Mesenchymal stem cell (in vitro differentiated cells and primary cell): Measurements from ENCODE around the gene RHOBTB3.
A peak's percentile ranks its signal among the peaks of the same experiment; 100 is the strongest.

ENCODE experiments used
- DNase-seq: peaks from one replicate; pipeline ENCODE4 v3.0.0-alpha.2; 2013
- H2AFZ ChIP-seq: one replicate; pipeline ENCODE4 v1.6.1; 2013; ENCODE audit warnings: low read depth, mild to moderate bottlenecking, control low read depth, inconsistent platforms, low read length, moderate library complexity
- H2AK5ac ChIP-seq: 2 replicates; pipeline ENCODE4 v1.6.1; 2013; ENCODE audit warnings: low read length, moderate library complexity, mild to moderate bottlenecking, inconsistent platforms; ENCODE audit not compliant: severe bottlenecking
- H2BK120ac ChIP-seq: one replicate; pipeline ENCODE4 v1.6.1; 2013; ENCODE audit warnings: low read depth, mild to moderate bottlenecking, inconsistent platforms, low read length, moderate library complexity
- H2BK12ac ChIP-seq, 2 experiments: one replicate each; pipeline ENCODE4 v1.6.1; 2013; ENCODE audit warnings: inconsistent platforms in 2 of 2, low read length in 2 of 2, mild to moderate bottlenecking in 2 of 2, moderate library complexity in 2 of 2, control low read depth in 1 of 2
- H2BK15ac ChIP-seq: one replicate; pipeline ENCODE4 v1.6.1; 2013; ENCODE audit warnings: mild to moderate bottlenecking, low read depth, inconsistent platforms; ENCODE audit not compliant: poor library complexity, severe bottlenecking
- H2BK5ac ChIP-seq: 2 replicates; pipeline ENCODE4 v1.6.1; 2013; ENCODE audit warnings: low read depth, mild to moderate bottlenecking, low read length, control low read depth, inconsistent platforms; ENCODE audit not compliant: poor library complexity, severe bottlenecking
- H3K14ac ChIP-seq, 2 experiments: one replicate each; pipeline ENCODE4 v1.6.1; 2013; ENCODE audit warnings: inconsistent platforms in 2 of 2, low read length in 2 of 2, control low read depth in 1 of 2, mild to moderate bottlenecking in 1 of 2, moderate library complexity in 1 of 2
- H3K18ac ChIP-seq, 2 experiments: one replicate each; pipeline ENCODE4 v1.6.1; 2013; ENCODE audit warnings: inconsistent platforms in 2 of 2, low read length in 2 of 2, control low read depth in 1 of 2, low read depth in 1 of 2, mild to moderate bottlenecking in 1 of 2
- H3K23ac ChIP-seq, 2 experiments: one replicate each; pipeline ENCODE4 v1.6.1; 2013; ENCODE audit warnings: inconsistent platforms in 2 of 2, low read length in 2 of 2, mild to moderate bottlenecking in 2 of 2, moderate library complexity in 2 of 2, control low read depth in 1 of 2
- H3K27ac ChIP-seq: 2 replicates; pipeline ENCODE4 v1.5.1; 2013; ENCODE audit warnings: mild to moderate bottlenecking, moderate library complexity, low read length, control low read depth, inconsistent platforms; ENCODE audit not compliant: poor library complexity, severe bottlenecking
- H3K27me3 ChIP-seq, 2 experiments: 2 replicates each; pipeline versions ENCODE4 v1.6.1 to v1.7.0; 2013; ENCODE audit warnings: low read length in 2 of 2, mild to moderate bottlenecking in 2 of 2, moderate library complexity in 2 of 2, control low read depth in 1 of 2, inconsistent platforms in 1 of 2; ENCODE audit not compliant: control insufficient read depth in 1 of 2, insufficient read depth in 1 of 2
- H3K36me3 ChIP-seq, 2 experiments: 2 replicates each; pipeline versions ENCODE4 v1.6.1 to v1.7.0; 2013; ENCODE audit warnings: low read length in 2 of 2, control low read depth in 1 of 2, inconsistent platforms in 1 of 2, low read depth in 1 of 2, mild to moderate bottlenecking in 1 of 2; ENCODE audit not compliant: insufficient read depth in 2 of 2, control insufficient read depth in 1 of 2
- H3K4ac ChIP-seq, 2 experiments: one replicate each; pipeline ENCODE4 v1.6.1; 2013; ENCODE audit warnings: inconsistent platforms in 2 of 2, low read length in 2 of 2, mild to moderate bottlenecking in 2 of 2, moderate library complexity in 2 of 2, control low read depth in 1 of 2, low read depth in 1 of 2
- H3K4me1 ChIP-seq: 2 replicates; pipeline ENCODE4 v1.6.1; 2013; ENCODE audit warnings: low read depth, low read length, control low read depth; ENCODE audit not compliant: control insufficient read depth, insufficient read depth
- H3K4me2 ChIP-seq: 2 replicates; pipeline ENCODE4 v1.6.1; 2013; ENCODE audit warnings: low read length, mild to moderate bottlenecking, inconsistent platforms; ENCODE audit not compliant: poor library complexity, severe bottlenecking
- H3K4me3 ChIP-seq, 2 experiments: 2 replicates each; pipeline versions ENCODE4 v1.5.1 to v1.7.0; 2013; ENCODE audit warnings: low read length in 2 of 2, mild to moderate bottlenecking in 2 of 2, control low read depth in 1 of 2, low read depth in 1 of 2; ENCODE audit not compliant: insufficient read depth in 1 of 2
- H3K79me1 ChIP-seq: replicated peaks from 2 replicates; pipeline ENCODE4 v1.6.1; 2013; ENCODE audit warnings: mild to moderate bottlenecking, control low read depth, low read length, inconsistent platforms; ENCODE audit not compliant: poor library complexity, severe bottlenecking
- H3K9ac ChIP-seq: 2 replicates; pipeline ENCODE4 v1.7.0; 2013; ENCODE audit warnings: mild to moderate bottlenecking, low read length, moderate library complexity
- H3K9me3 ChIP-seq: 2 replicates; pipeline ENCODE4 v1.7.0; 2013; ENCODE audit warnings: mild to moderate bottlenecking, low read length; ENCODE audit not compliant: control insufficient read depth
- H4K8ac ChIP-seq: one replicate; pipeline ENCODE4 v1.6.1; 2013; ENCODE audit warnings: inconsistent platforms, mild to moderate bottlenecking, low read length, moderate library complexity
- H4K91ac ChIP-seq: one replicate; pipeline ENCODE4 v1.6.1; 2013; ENCODE audit warnings: mild to moderate bottlenecking, low read length, inconsistent platforms
- WGBS: methylation state at CpG from one replicate; pipeline ENCODE4 v1.1.7; 2013; ENCODE audit warnings: mixed read lengths; 5-methylcytosine and 5-hydroxymethylcytosine counted together

Gene RHOBTB3

DNA sequence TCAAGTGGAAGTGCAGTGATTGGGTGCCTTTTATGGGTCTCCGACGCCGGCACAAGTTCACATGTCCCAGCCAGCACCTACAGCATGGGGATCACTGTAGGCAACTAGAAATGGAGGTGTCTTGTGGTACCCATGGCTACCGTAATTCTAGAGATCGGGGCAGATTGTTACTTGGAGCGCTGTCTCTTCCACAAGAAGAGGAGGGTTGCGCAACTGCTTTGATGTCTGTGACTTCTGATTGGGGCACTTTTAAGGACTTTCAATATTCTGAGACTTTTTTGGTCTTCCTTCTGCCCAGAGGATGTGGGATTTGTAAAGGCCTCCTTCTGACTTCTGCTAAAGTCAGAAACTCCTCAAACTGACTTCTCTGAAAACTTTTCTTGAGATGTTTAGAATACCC, 49.5 kb downstream of the RHOBTB3 start:
- H3K4me3 ChIP-seq = no peak overlapping the region
- H3K27ac ChIP-seq = peak overlapping the region; percentile 5
- H3K4me2 ChIP-seq = no peak overlapping the region
- no peak overlapping the region for H3K23ac ChIP-seq
- no peaks in the 10 kb centered on the region for H3K27me3 ChIP-seq
- H3K4me1 ChIP-seq = peaks cover 7% of the 10 kb centered on the region
- no peak overlapping the region for H2BK120ac ChIP-seq
- H3K4ac ChIP-seq = no peak overlapping the region
- peak overlapping the region in 1 of 2 experiments; percentile 1 for H2BK12ac ChIP-seq
- H3K9me3 ChIP-seq = no peaks in the 10 kb centered on the region
- peak overlapping the region; percentile 53 for H3K9ac ChIP-seq
- H2BK15ac ChIP-seq = no peak overlapping the region
- H2BK5ac ChIP-seq = no peak overlapping the region
- WGBS = 95% methylated on average over 7 of the region's 7 CpGs
- H3K36me3 ChIP-seq = peaks cover 20 to 32% of the 10 kb centered on the region in 2 experiments
- H3K18ac ChIP-seq = no peak overlapping the region
- no peak overlapping the region for H3K14ac ChIP-seq
- peak overlapping the region; percentile 31 for H4K91ac ChIP-seq
- peaks cover 11% of the 10 kb centered on the region for H3K79me1 ChIP-seq
- H2AFZ ChIP-seq = no peak overlapping the region
- no peak overlapping the region for H2AK5ac ChIP-seq
- H4K8ac ChIP-seq = no peak overlapping the region
- DNase-seq = no peak

DNA sequence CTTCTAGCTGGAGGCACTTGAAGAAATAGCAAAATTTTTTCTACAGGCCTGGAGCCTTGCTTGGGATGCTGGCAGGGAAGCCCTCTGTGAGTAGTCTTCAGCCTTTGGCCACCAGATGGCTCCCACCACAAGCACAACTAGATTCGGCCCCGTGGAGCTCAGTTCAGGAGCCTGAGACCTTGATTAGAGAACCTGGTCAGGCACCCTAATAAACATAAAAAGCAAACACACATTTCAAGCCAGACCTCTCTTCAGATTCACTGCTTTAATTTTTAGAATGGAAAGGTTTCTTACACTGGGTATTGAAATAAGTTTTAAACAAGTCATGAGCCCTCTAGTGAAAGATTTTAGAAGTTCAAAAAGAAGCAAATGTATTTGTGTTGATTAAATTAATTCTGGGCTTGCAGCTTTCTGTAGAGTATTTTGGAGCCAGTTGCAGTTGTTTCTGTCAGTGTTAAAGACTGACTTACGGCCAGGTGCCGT, 50.0 kb downstream of the RHOBTB3 start:
- no peak overlapping the region for H4K91ac ChIP-seq
- H3K9ac ChIP-seq = peak overlapping the region; percentile 53
- DNase-seq = peak; percentile 87
- no peaks in the 10 kb centered on the region for H3K27me3 ChIP-seq
- peaks cover 20 to 32% of the 10 kb centered on the region in 2 experiments for H3K36me3 ChIP-seq
- H3K4ac ChIP-seq = no peak overlapping the region
- no peak overlapping the region for H4K8ac ChIP-seq
- H3K14ac ChIP-seq = no peak overlapping the region
- no peak overlapping the region for H2BK120ac ChIP-seq
- H3K4me3 ChIP-seq = no peak overlapping the region
- H3K79me1 ChIP-seq = peaks cover 11% of the 10 kb centered on the region
- no peak overlapping the region for H2BK12ac ChIP-seq
- peak overlapping the region; percentile 5 for H3K27ac ChIP-seq
- H3K4me2 ChIP-seq = no peak overlapping the region
- H2BK15ac ChIP-seq = no peak overlapping the region
- no peak overlapping the region for H3K18ac ChIP-seq
- H2BK5ac ChIP-seq = no peak overlapping the region
- 100% methylated on average over 2 of the region's 4 CpGs for WGBS
- no peak overlapping the region for H2AK5ac ChIP-seq
- H3K23ac ChIP-seq = no peak overlapping the region
- H3K4me1 ChIP-seq = peaks cover 7% of the 10 kb centered on the region
- no peaks in the 10 kb centered on the region for H3K9me3 ChIP-seq
- H2AFZ ChIP-seq = no peak overlapping the region

DNA sequence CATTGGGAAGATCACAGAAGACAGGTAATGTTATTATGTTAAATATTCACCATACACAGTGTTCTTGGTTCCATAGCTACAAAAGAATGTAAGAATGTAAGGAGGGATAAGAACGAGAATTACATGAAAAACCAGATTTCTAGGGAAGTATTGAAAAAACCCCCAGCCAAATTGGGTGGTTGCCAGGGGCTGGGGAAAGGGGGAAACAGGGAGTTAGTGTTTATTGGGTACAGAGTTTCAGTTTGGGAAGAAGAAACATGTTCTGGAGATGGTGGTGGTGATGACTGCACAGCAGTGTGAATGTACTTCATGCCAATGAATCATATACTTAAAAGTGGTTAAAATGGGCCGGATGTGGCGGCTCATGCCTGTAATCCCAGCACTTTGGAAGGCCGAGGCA, 51.0 kb downstream of the RHOBTB3 start:
- H3K79me1 ChIP-seq = peaks cover 9% of the 10 kb centered on the region
- no peak overlapping the region for H3K4ac ChIP-seq
- H3K18ac ChIP-seq = no peak overlapping the region
- H2BK15ac ChIP-seq = no peak overlapping the region
- H2AK5ac ChIP-seq = no peak overlapping the region
- peaks cover 7% of the 10 kb centered on the region for H3K4me1 ChIP-seq
- H3K14ac ChIP-seq = no peak overlapping the region
- H4K91ac ChIP-seq = no peak overlapping the region
- DNase-seq = no peak
- H2BK12ac ChIP-seq = no peak overlapping the region
- 97% methylated on average over 4 of the region's 4 CpGs for WGBS
- H3K4me3 ChIP-seq = no peak overlapping the region
- no peaks in the 10 kb centered on the region for H3K27me3 ChIP-seq
- H2BK5ac ChIP-seq = no peak overlapping the region
- H3K27ac ChIP-seq = no peak overlapping the region
- H3K36me3 ChIP-seq = peaks cover 20 to 32% of the 10 kb centered on the region in 2 experiments
- no peak overlapping the region for H3K23ac ChIP-seq
- H3K9me3 ChIP-seq = no peaks in the 10 kb centered on the region
- H4K8ac ChIP-seq = no peak overlapping the region
- H2AFZ ChIP-seq = no peak overlapping the region
- H3K4me2 ChIP-seq = no peak overlapping the region
- H3K9ac ChIP-seq = peak overlapping the region; percentile 6
- H2BK120ac ChIP-seq = no peak overlapping the region

DNA sequence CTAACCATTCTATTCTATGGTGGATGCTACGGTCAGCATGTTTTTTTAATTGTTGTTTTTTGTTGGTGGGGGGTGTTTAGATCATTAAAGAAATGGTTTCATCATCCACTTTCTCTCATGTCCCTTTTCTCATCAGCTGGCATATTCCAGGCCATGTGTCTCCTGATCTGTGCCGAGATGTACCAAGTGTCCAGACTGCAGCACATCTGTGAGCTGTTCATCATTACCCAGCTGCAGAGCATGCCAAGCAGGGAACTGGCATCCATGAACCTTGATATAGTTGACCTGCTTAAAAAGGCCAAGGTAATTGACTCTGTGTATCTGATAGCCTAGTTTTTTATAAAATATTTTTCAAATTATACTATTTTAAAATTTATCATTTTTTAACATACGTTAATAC, 52.5 kb downstream of the RHOBTB3 start:
- Histone ChIP-seq H3K23ac (no peak overlapping the region), H3K14ac (no peak overlapping the region), H2AK5ac (no peak overlapping the region), H2BK12ac (no peak overlapping the region), H4K91ac (no peak overlapping the region), H3K4me2 (no peak overlapping the region), H3K27me3 (no peaks in the 10 kb centered on the region), H3K36me3 (peaks cover 19 to 46% of the 10 kb centered on the region in 2 experiments), H2BK5ac (no peak overlapping the region), H3K18ac (no peak overlapping the region), H3K4ac (no peak overlapping the region), H3K9ac (no peak overlapping the region), H4K8ac (peak overlapping the region; percentile 57), H2BK120ac (no peak overlapping the region), H3K4me3 (no peak overlapping the region), H2BK15ac (no peak overlapping the region), H3K79me1 (peaks cover 9% of the 10 kb centered on the region), H3K4me1 (peaks cover 6% of the 10 kb centered on the region), H2AFZ (no peak overlapping the region), H3K27ac (no peak overlapping the region), H3K9me3 (no peaks in the 10 kb centered on the region)
- DNase-seq = no peak
- WGBS = 94% methylated on average over 2 of the region's 3 CpGs
